Measurements from ENCODE around the gene ANKS3. TPM values are rescaled to one million over a fixed set of nuclear protein-coding genes. Genes with fewer than 3 reads are reported as not detected.

The ANKS3 gene
- total and polyA plus RNA-seq, 10 of the 15 experiments (the other 5 are each of a cell fraction or from before 2014, with no cell fraction given) = 0.29 to 14.2 (median 8.5) TPM

DNA sequence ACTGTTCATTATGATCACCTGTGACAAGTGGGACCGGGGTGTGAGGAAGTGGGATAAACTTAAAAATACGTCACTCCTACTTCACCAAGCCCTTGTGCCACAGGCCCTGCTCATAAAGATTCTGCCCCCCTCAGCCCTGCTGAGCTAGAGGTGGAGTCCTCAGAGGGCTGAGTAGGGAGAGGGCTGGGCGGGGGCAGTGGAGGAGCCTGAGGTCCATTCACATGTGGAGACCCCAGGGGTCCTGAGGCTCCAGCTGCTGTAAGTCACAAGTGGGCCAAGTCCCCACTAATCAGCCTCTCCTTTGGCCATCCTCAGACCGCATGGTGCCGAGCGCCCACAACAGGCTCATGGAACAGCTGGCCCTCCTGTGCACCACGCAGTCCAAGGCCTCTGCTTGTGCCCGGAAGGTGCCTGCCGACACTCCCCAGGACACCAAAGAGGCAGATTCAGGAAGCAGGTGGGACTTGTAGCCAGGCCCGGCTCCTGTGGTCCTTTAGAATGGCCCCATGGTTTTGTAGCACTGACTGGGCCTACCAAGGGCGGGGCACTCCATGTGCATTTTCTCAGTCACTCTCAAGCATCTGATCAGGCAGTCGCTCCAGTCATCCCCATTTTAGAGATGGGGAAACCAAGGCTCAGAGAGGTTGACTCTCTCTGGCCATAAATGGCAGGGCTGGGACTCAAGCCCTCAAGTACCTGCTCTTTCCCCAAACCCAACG lies 10.6 kb upstream of the ANKS3 start:
- no peak for ATAC-seq
- ChIA-PET CTCF (no interaction called here), SMC1A (ENCODE audit: uncharacterized antibody, unreplicated experiment) (no interaction called here), POLR2A (no interaction called here), RAD21 (ENCODE audit: unreplicated experiment) (no interaction called here)
- TF ChIP-seq SPI1 (IDR thresholded peaks at IDR 0.05; ENCODE audit: borderline replicate concordance, insufficient read depth, low read depth, low read length) (peak; percentile 46; the same call in 1 of the 2 replicates), HDGF (IDR thresholded peaks at IDR 0.05) (no peak)
- TF ChIP-seq, protein P1, sequence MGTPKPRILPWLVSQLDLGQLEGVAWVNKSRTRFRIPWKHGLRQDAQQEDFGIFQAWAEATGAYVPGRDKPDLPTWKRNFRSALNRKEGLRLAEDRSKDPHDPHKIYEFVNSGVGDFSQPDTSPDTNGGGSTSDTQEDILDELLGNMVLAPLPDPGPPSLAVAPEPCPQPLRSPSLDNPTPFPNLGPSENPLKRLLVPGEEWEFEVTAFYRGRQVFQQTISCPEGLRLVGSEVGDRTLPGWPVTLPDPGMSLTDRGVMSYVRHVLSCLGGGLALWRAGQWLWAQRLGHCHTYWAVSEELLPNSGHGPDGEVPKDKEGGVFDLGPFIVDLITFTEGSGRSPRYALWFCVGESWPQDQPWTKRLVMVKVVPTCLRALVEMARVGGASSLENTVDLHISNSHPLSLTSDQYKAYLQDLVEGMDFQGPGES (IDR thresholded peaks at IDR 0.05) = no peak
- in situ Hi-C loops (cut with MboI) (no loop called here), intact Hi-C loops (cut with micrococcal nuclease; ENCODE audit: unreplicated experiment) (no loop called here)
- 69% methylated on average over 13 of the region's 13 CpGs for WGBS (ENCODE audit: insufficient coverage, insufficient replicate concordance, low lambda C conversion rate, missing lambda C conversion rate)
- FAIRE-seq = no peak
- Histone ChIP-seq H3K27me3 (replicated peaks in 1 of 2; ENCODE audit: control insufficient read depth in 2 of 2, insufficient read depth in 2 of 2, low read length in 1 of 2) (no peaks in the 10 kb centered on the region), H3K9me3 (replicated peaks; ENCODE audit: control insufficient read depth, insufficient read depth, low read length) (no peaks in the 10 kb centered on the region), H3K27ac (ENCODE audit: control insufficient read depth, insufficient read depth) (no peak overlapping the region), H3K36me3 (ENCODE audit: control insufficient read depth in 2 of 2, insufficient read depth in 2 of 2, low read length in 1 of 2) (no peaks in the 10 kb centered on the region; a peak in 1 of 4 replicates), H3K79me2 (ENCODE audit: control insufficient read depth, insufficient read depth, low read length) (no peaks in the 10 kb centered on the region), H3K4me3 (no peak overlapping the region), H3K9ac (ENCODE audit: control insufficient read depth, insufficient read depth, low read length) (no peak overlapping the region), H2AFZ (ENCODE audit: control insufficient read depth, low read depth, low read length) (no peak overlapping the region), H4K20me1 (ENCODE audit: control insufficient read depth, insufficient read depth) (no peaks in the 10 kb centered on the region), H3K4me1 (ENCODE audit: control insufficient read depth, insufficient read depth, low read length) (peaks cover 8% of the 10 kb centered on the region), H3K4me2 (ENCODE audit: control insufficient read depth, insufficient read depth) (no peak overlapping the region)
- no peak for DNase-seq (ENCODE audit: low read depth, low spot score)
- BruUV-seq (replicated peaks) = no TSS peak

DNA sequence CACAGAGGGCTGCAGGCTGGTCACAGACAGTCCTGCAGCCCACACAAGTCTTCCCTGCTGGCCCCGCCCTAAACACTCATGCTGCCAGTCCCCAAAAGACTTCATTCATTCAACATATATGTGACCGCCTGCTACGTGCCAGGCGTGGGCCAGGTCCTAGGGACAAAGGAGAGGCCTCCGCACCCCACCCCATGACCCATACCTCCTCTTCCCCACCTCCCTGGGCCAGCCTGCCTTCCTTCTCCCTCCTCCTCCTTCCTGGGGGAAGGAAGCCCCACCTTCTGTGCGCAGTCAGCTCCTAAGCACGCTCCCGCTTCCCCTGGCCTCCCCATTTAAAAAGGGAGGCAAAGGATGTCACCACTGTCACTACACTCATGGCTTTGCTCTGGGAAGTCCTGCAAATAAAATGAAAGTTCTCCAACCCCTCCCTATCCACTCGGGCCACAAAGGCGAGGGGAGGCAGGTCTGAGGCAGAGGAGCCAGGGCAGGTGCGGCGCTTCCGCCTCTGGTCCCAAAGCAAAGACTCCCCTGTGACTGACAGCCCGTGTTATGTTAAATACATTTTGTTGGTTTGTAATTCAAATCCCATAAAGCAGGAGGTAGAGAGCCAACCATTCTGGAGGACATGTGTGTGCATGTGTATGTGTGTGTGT lies 9.3 kb upstream of the ANKS3 start:
- ATAC-seq = no peak
- intact Hi-C loops (cut with micrococcal nuclease; ENCODE audit: unreplicated experiment) (no loop called here), in situ Hi-C loops (cut with MboI) (no loop called here)
- no TSS peak for BruUV-seq (replicated peaks)
- H3K4me3 ChIP-seq = no peak overlapping the region
- FAIRE-seq = no peak
- SMC1A ChIA-PET (ENCODE audit: uncharacterized antibody, unreplicated experiment) = no interaction called here
- H3K9me3 ChIP-seq (replicated peaks; ENCODE audit: control insufficient read depth, insufficient read depth, low read length) = no peaks in the 10 kb centered on the region
- H3K27me3 ChIP-seq (replicated peaks in 1 of 2; ENCODE audit: control insufficient read depth in 2 of 2, insufficient read depth in 2 of 2, low read length in 1 of 2) = no peaks in the 10 kb centered on the region
- 54% methylated on average over 14 of the region's 14 CpGs for WGBS (ENCODE audit: insufficient coverage, insufficient replicate concordance, low lambda C conversion rate, missing lambda C conversion rate)
- no peak for DNase-seq (ENCODE audit: low read depth, low spot score)
- POLR2A ChIA-PET = no interaction called here
- no peak overlapping the region for H3K9ac ChIP-seq (ENCODE audit: control insufficient read depth, insufficient read depth, low read length)
- H4K20me1 ChIP-seq (ENCODE audit: control insufficient read depth, insufficient read depth) = no peaks in the 10 kb centered on the region
- no peaks in the 10 kb centered on the region for H3K36me3 ChIP-seq (ENCODE audit: control insufficient read depth in 2 of 2, insufficient read depth in 2 of 2, low read length in 1 of 2)
- 0 out of 2 replicates have a peak overlapping the region, but pooled peaks have one; percentile 17 for H3K4me2 ChIP-seq (ENCODE audit: control insufficient read depth, insufficient read depth)
- H3K27ac ChIP-seq (ENCODE audit: control insufficient read depth, insufficient read depth) = no peak overlapping the region
- H3K4me1 ChIP-seq (ENCODE audit: control insufficient read depth, insufficient read depth, low read length) = peaks cover 1% of the 10 kb centered on the region; the same call in 1 of the 2 replicates
- CTCF ChIA-PET = no interaction called here
- RAD21 ChIA-PET (ENCODE audit: unreplicated experiment) = no interaction called here
- no peaks in the 10 kb centered on the region for H3K79me2 ChIP-seq (ENCODE audit: control insufficient read depth, insufficient read depth, low read length)
- no peak overlapping the region; the same call in 1 of the 2 replicates for H2AFZ ChIP-seq (ENCODE audit: control insufficient read depth, low read depth, low read length)
- TF ChIP-seq YY1 (IDR thresholded peaks at IDR 0.05; ENCODE audit: low read depth, low read length) = no peak
- TF ChIP-seq, protein P2, sequence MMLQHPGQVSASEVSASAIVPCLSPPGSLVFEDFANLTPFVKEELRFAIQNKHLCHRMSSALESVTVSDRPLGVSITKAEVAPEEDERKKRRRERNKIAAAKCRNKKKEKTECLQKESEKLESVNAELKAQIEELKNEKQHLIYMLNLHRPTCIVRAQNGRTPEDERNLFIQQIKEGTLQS (IDR thresholded peaks at IDR 0.05; ENCODE audit: borderline replicate concordance, extremely low read depth, low read depth, low read length) = no peak
- no peak for TF ChIP-seq YBX1 (IDR thresholded peaks at IDR 0.05)
- TF ChIP-seq BACH1 (IDR thresholded peaks at IDR 0.05; ENCODE audit: borderline replicate concordance) = no peak
- no peak for TF ChIP-seq STAT3 (IDR thresholded peaks at IDR 0.05; ENCODE audit: low read depth, low read length)
- TF ChIP-seq, protein P3, sequence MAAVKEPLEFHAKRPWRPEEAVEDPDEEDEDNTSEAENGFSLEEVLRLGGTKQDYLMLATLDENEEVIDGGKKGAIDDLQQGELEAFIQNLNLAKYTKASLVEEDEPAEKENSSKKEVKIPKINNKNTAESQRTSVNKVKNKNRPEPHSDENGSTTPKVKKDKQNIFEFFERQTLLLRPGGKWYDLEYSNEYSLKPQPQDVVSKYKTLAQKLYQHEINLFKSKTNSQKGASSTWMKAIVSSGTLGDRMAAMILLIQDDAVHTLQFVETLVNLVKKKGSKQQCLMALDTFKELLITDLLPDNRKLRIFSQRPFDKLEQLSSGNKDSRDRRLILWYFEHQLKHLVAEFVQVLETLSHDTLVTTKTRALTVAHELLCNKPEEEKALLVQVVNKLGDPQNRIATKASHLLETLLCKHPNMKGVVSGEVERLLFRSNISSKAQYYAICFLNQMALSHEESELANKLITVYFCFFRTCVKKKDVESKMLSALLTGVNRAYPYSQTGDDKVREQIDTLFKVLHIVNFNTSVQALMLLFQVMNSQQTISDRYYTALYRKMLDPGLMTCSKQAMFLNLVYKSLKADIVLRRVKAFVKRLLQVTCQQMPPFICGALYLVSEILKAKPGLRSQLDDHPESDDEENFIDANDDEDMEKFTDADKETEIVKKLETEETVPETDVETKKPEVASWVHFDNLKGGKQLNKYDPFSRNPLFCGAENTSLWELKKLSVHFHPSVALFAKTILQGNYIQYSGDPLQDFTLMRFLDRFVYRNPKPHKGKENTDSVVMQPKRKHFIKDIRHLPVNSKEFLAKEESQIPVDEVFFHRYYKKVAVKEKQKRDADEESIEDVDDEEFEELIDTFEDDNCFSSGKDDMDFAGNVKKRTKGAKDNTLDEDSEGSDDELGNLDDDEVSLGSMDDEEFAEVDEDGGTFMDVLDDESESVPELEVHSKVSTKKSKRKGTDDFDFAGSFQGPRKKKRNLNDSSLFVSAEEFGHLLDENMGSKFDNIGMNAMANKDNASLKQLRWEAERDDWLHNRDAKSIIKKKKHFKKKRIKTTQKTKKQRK (IDR thresholded peaks at IDR 0.05; ENCODE audit: low read depth, low read length) = no peak
- no peak for TF ChIP-seq KAT2A (conservative IDR thresholded peaks at IDR 0.05; ENCODE audit: control insufficient read depth, low read depth, low read length)
- TF ChIP-seq MXI1 (IDR thresholded peaks at IDR 0.05; ENCODE audit: low read depth, low read length) = no peak
- TF ChIP-seq HDAC6 (IDR thresholded peaks at IDR 0.05; ENCODE audit: unreplicated experiment) = no peak
